HCT116 (cell line): Measurements from ENCODE around the gene PLPP7. TPM values are rescaled to one million over a fixed set of nuclear protein-coding genes. Genes with fewer than 3 reads are reported as not detected.

Experiments used
- ATAC-seq: fragments of 200-7000 bp; cut with Tn5 transposase; 2 replicates; pipeline ENCODE4 v1.9.1; 2020; ENCODE audit warnings: mild to moderate bottlenecking, moderate library complexity
- BruUV-seq: library from RNA; stranded (reverse); fragments of 400-500 nt; replicated peaks from 2 replicates; lab custom pipeline; 2021; lab: Mats Ljungman, UMichigan
- CTCF ChIA-PET: fragments of 300-600 bp; sonication (Branson Sonifier 250); formaldehyde crosslinking; loops from one replicate; lab custom pipeline; 2021; ENCODE audit warnings: antibody characterized with exemption; lab: Charles Lee
- POLR2A ChIA-PET: fragments of 300-600, 350-600 bp; sonication (Branson Sonifier 250); formaldehyde crosslinking; loops from one replicate; lab custom pipeline; 2021; ENCODE audit warnings: antibody characterized with exemption; lab: Charles Lee
- RAD21 ChIA-PET, 2 experiments: fragments of 300-600 bp; sonication (Branson Sonifier 250); formaldehyde crosslinking; loops; one replicate each; lab custom pipeline; 2023; ENCODE audit warnings: low total read pairs in 2 of 2; ENCODE audit not compliant: uncharacterized antibody in 2 of 2, unreplicated experiment in 2 of 2, low non-redundant PET in 1 of 2; lab: Charles Lee
- DNase-seq: peaks from one replicate; pipeline ENCODE4 v3.0.0-alpha.2; 2010; ENCODE audit warnings: low read depth, low spot score
- H2AFZ ChIP-seq: fragments of 200-600 bp; shearing (Covaris generic), sonication (generic); 2 replicates; pipeline ENCODE4 v1.6.1; 2017; ENCODE audit warnings: low read depth, mixed run types, mixed read lengths, antibody characterized with exemption, low read length; ENCODE audit not compliant: poor library complexity, severe bottlenecking
- H3K27ac ChIP-seq: 2 replicates; pipeline ENCODE4 v1.5.1; 2012; ENCODE audit warnings: low read depth, low read length
- H3K27me3 ChIP-seq: fragments of 200-600 bp; sonication (generic); 2 replicates; pipeline ENCODE4 v1.6.1; 2016; ENCODE audit warnings: mixed run types, low read length, mixed read lengths; ENCODE audit not compliant: insufficient read depth
- H3K36me3 ChIP-seq, 2 experiments: fragments of 200-500 bp in 1 of 2; fragments of 200-600 bp in 1 of 2; sonication (Bioruptor generic) in 1 of 2; sonication (generic) in 1 of 2; 2 replicates each; pipeline versions ENCODE4 v1.5.1 to v1.6.1; 2014 to 2016; ENCODE audit warnings: low read length in 2 of 2, inconsistent platforms in 1 of 2, mixed read lengths in 1 of 2, mixed run types in 1 of 2; ENCODE audit not compliant: insufficient read depth in 2 of 2, control insufficient read depth in 1 of 2
- H3K4me1 ChIP-seq, 2 experiments: fragments of 200-600 bp in 1 of 2; sonication (generic) in 1 of 2; 2 replicates each; pipeline versions ENCODE4 v1.5.1 to v1.6.1; 2012 to 2017; ENCODE audit warnings: low read length in 2 of 2, inconsistent platforms in 1 of 2, mild to moderate bottlenecking in 1 of 2, mixed read lengths in 1 of 2, mixed run types in 1 of 2, moderate library complexity in 1 of 2; ENCODE audit not compliant: insufficient read depth in 2 of 2, control insufficient read depth in 1 of 2
- H3K4me2 ChIP-seq: fragments of 200-600 bp; sonication (generic); 2 replicates; pipeline ENCODE4 v1.6.1; 2017; ENCODE audit warnings: mixed run types, low read length, mixed read lengths
- H3K4me3 ChIP-seq, 2 experiments: fragments of 200-600 bp in 1 of 2; sonication (generic) in 1 of 2; replicated peaks in 1 of 2; 2 replicates each; pipeline ENCODE4 v1.5.1; 2011 to 2016; ENCODE audit warnings: low read length in 2 of 2, control low read depth in 1 of 2, low read depth in 1 of 2, mild to moderate bottlenecking in 1 of 2, mixed read lengths in 1 of 2, mixed run types in 1 of 2
- H3K79me2 ChIP-seq: fragments of 200-600 bp; sonication (generic); 2 replicates; pipeline ENCODE4 v1.6.1; 2017; ENCODE audit warnings: mild to moderate bottlenecking, mixed run types, low read length, moderate library complexity, mixed read lengths; ENCODE audit not compliant: insufficient read depth
- H3K9ac ChIP-seq: fragments of 200-600 bp; sonication (generic); 2 replicates; pipeline ENCODE4 v1.6.1; 2016; ENCODE audit warnings: low read length, mixed read lengths
- H3K9me2 ChIP-seq: fragments of 200-600 bp; sonication (generic), shearing (Covaris generic); 2 replicates; pipeline ENCODE4 v1.6.1; 2017; ENCODE audit warnings: mixed run types, mild to moderate bottlenecking, moderate library complexity; ENCODE audit not compliant: insufficient read depth
- H3K9me3 ChIP-seq, 2 experiments: fragments of 200-500 bp in 1 of 2; fragments of 200-600 bp in 1 of 2; sonication (Bioruptor generic) in 1 of 2; sonication (generic) in 1 of 2; 2 replicates each; pipeline ENCODE4 v1.6.1; 2014 to 2017; ENCODE audit warnings: low read length in 2 of 2, mixed read lengths in 2 of 2, inconsistent platforms in 1 of 2, low read depth in 1 of 2, mild to moderate bottlenecking in 1 of 2, mixed run types in 1 of 2, moderate library complexity in 1 of 2; ENCODE audit not compliant: control insufficient read depth in 1 of 2, insufficient read depth in 1 of 2
- H4K20me1 ChIP-seq: fragments of 200-600 bp; sonication (generic), shearing (Covaris generic); 2 replicates; pipeline ENCODE4 v1.6.1; 2017; ENCODE audit warnings: mixed run types, mild to moderate bottlenecking, moderate library complexity; ENCODE audit not compliant: insufficient read depth
- CTCF ChIP-seq, 3 experiments: fragments of 200-600 bp in 1 of 3; sonication (generic) in 1 of 3; IDR thresholded peaks in 2 of 3; conservative IDR thresholded peaks in 1 of 3; 2 replicates each; pipeline ENCODE4 v1.5.1; 2012 to 2017; ENCODE audit warnings: low read depth in 2 of 3, low read length in 2 of 3, antibody characterized with exemption in 1 of 3, borderline replicate concordance in 1 of 3, control low read depth in 1 of 3, mild to moderate bottlenecking in 1 of 3, mixed read lengths in 1 of 3, mixed run types in 1 of 3, moderate library complexity in 1 of 3; ENCODE audit not compliant: insufficient read depth in 1 of 3
- EZH2phosphoT487 ChIP-seq: fragments of 200-600 bp; IDR thresholded peaks from 2 replicates; pipeline ENCODE4 v1.6.1; 2018; ENCODE audit warnings: antibody characterized with exemption, borderline replicate concordance
- FOSL1 ChIP-seq: IDR thresholded peaks from 2 replicates; pipeline ENCODE4 v1.6.1; 2012; ENCODE audit warnings: low read depth
- POLR2A ChIP-seq: IDR thresholded peaks from 2 replicates; pipeline ENCODE4 v1.7.0; 2011; ENCODE audit warnings: borderline replicate concordance; ENCODE audit not compliant: insufficient read depth, insufficient read length; ENCODE audit errors: extremely low read depth
- POLR2AphosphoS5 ChIP-seq: IDR thresholded peaks from 2 replicates; pipeline ENCODE4 v1.6.1; 2011; ENCODE audit warnings: mild to moderate bottlenecking, low read depth, low read length, moderate library complexity
- REST ChIP-seq: IDR thresholded peaks from 2 replicates; pipeline ENCODE4 v1.6.1; 2012; ENCODE audit warnings: low read depth
- SRF ChIP-seq: IDR thresholded peaks from 2 replicates; pipeline ENCODE4 v1.6.1; 2012; ENCODE audit warnings: low read depth
- TCF7L2 ChIP-seq: IDR thresholded peaks from 2 replicates; pipeline ENCODE4 v1.7.0; 2011; ENCODE audit warnings: borderline replicate concordance, inconsistent platforms; ENCODE audit not compliant: insufficient read depth, insufficient read length; ENCODE audit errors: extremely low read depth
- ZFX ChIP-seq: fragments of 450-650 bp; IDR thresholded peaks from 2 replicates; pipeline ENCODE4 v1.6.1; 2017
- ZNF274 ChIP-seq: fragments of 200-500 bp; sonication (Bioruptor generic); IDR thresholded peaks from 2 replicates; pipeline ENCODE4 v1.6.1; 2014; ENCODE audit warnings: mild to moderate bottlenecking, low read depth, low read length, inconsistent platforms
- intact Hi-C: fragments of 100-400 bp; cut with micrococcal nuclease; formaldehyde crosslinking; loops from 2 replicates; pipeline ENCODE4 v1.10.0; 2022
- total RNA-seq: library from RNA; stranded (reverse); gene quantifications from one replicate; pipeline ENCODE4 v1.2.1, GENCODE V29; 2021; ENCODE audit not compliant: unreplicated experiment

Gene PLPP7
- total RNA-seq, 1 experiment from 2014 or later = 0.37 TPM

- Histone ChIP-seq H3K9me2 (no peaks in the 10 kb centered on the region), H3K4me3 (no peak overlapping the region), H3K4me2 (no peak overlapping the region), H4K20me1 (no peaks in the 10 kb centered on the region), H3K9ac (no peak overlapping the region), H3K36me3 (no peaks in the 10 kb centered on the region), H3K9me3 (no peaks in the 10 kb centered on the region), H2AFZ (no peak overlapping the region), H3K4me1 (peaks cover 0 to 8% of the 10 kb centered on the region in 2 experiments; a peak in 1 of 4 replicates), H3K79me2 (no peaks in the 10 kb centered on the region), H3K27me3 (no peaks in the 10 kb centered on the region), H3K27ac (no peak overlapping the region)
- BruUV-seq = no TSS peak
- POLR2A ChIA-PET = no interaction called here
- DNase-seq (no peak), ATAC-seq (no peak)
- CTCF ChIA-PET = no interaction called here
- TF ChIP-seq TCF7L2 (no peak), POLR2AphosphoS5 (no peak), CTCF (IDR thresholded peaks at IDR 0.05 in 2 of 3, conservative IDR thresholded peaks at IDR 0.05 in 1 of 3; ENCODE audit: borderline replicate concordance in 1 of 3, insufficient read depth in 1 of 3, low read depth in 2 of 3, low read length in 2 of 3) (no peak), FOSL1 (no peak), ZNF274 (no peak), POLR2A (no peak), ZFX (no peak), SRF (no peak), REST (no peak), EZH2phosphoT487 (no peak)
- intact Hi-C loops = no loop called here
- RAD21 ChIA-PET = no interaction called here
Measured at GRCh38 chr9:131279863-131280570, 9.5 kb upstream of the PLPP7 start.
